Stimulated activated CD4-positive, alpha-beta T cell treated with anti-CD3 and anti-CD28 coated beads, Interleukin-15, amount 100 ng/mL, for 1 hour (primary cell): ENCODE measurements around the gene SUMO3.
A peak's percentile ranks its signal among the peaks of the same experiment; 100 is the strongest.

Experiments used
- DNase-seq, 2 donors: peaks; one replicate each; pipeline ENCODE4 v3.0.0-alpha.2; 2020; ENCODE audit warnings: low read depth in 1 of 2, low spot score in 1 of 2

Gene SUMO3

DNA sequence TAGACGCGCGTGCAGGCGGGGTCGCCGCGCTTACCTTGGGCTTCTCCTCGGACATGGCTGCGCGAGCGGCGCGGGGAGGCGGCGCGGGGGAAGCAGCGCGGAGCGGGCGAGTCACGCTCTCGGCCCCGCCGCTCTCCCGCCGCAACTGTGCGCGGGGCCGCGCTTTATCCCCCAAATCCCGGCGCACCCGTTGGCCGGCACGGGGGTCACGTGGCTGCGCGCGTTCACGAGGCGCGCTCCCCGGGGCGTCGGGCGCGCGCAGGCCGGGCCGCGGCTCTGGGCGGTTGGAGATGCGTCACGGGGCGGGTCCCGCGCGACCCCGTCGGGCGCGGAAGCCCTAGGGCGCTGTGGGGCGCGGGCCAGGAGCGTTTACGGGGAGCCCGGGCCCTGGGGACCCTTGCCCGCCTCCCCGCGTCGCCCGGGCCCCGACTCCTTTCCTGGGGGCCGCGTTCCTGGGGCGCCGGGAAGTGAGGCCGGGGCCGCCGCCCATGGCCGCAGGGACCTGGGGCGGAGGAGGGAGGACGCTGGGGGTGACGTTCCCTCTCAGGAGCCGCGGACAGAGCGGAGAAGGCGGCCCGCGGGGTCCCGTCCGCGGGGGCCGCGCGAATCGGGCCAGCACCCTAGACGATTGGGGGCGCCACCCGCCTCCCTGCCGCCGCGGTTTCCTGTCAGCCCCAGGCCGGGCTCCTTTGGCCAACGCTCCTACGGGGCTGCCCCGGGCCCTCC is at the start of gene SUMO3:
Gene SUMO3 (minus strand): TSS at position 149 of the 726 bp plus-strand sequence. CDS start 94 bp downstream, at position 55.
- peak; percentile 77 to 80 for DNase-seq

DNA sequence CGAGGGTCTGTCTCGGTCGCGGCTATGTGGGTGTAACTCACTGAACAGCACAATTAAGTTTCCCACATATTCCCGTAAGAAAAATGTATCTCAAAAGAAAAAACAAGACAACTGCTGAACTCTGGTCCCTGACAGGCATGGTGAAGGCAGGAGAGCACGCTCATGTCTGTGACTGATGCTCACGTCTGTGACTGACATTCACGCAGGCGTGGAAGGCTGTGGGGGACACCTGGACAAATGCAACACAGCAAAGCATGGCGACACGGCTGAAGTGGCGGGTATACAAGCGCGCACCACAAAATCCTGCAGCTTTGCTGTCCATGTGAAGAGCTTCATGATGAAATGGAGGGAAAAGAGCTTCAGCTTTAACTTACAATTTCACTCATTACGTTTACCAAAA is 49.6 kb upstream of the SUMO3 start:
- DNase-seq = no peak

DNA sequence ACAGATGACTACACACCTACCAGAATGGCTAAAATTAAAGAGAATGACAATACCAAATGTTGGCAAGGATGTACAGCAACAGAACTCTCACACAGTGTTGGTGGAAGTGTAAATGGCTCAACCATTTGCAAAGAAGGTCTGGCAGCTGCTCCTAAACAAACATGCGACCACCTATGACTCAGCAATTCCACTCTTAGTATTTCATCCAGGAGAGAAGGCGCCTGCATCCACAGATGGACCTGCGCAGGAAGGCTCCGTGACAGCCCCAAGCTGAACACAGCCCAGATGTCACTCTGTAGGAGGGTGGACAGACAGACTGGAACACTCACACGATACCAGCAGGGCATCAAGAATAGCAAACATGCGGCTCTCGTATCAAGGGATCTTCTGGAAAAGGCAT is 48.9 kb upstream of the SUMO3 start:
- DNase-seq = no peak

DNA sequence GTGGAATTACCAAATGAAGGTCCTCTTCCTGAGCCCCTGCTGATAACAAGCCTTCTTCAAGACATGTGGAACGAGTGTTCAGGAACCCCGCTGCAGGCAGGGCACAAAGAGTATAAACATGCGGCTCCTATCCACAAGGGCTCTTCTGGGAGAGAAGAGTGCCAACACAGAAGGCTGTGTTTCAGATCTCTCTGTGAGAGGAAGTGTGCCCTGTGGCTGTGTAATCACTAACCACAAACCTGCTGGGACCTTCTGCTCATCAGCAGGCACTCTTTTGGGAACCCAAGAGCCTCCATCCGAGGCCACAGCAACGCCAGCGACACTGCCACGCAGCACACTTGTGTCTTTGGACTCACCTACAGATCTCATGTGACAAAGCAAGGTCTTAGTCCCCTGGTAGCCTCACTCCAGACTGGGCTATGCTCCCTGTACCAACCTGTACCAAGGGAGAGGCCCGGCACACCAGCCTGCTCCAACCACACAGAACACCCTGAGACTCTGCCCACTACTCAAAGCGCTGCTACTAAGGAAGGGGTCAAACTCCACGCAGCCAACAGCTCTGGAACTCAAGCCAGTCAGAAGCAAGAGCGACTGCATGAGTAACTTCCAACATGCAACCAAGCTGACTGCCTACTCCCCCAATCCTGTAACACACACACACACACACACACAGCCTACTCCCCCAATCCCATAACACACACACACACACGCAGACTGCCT is 47.9 kb upstream of the SUMO3 start:
- DNase-seq = no peak

DNA sequence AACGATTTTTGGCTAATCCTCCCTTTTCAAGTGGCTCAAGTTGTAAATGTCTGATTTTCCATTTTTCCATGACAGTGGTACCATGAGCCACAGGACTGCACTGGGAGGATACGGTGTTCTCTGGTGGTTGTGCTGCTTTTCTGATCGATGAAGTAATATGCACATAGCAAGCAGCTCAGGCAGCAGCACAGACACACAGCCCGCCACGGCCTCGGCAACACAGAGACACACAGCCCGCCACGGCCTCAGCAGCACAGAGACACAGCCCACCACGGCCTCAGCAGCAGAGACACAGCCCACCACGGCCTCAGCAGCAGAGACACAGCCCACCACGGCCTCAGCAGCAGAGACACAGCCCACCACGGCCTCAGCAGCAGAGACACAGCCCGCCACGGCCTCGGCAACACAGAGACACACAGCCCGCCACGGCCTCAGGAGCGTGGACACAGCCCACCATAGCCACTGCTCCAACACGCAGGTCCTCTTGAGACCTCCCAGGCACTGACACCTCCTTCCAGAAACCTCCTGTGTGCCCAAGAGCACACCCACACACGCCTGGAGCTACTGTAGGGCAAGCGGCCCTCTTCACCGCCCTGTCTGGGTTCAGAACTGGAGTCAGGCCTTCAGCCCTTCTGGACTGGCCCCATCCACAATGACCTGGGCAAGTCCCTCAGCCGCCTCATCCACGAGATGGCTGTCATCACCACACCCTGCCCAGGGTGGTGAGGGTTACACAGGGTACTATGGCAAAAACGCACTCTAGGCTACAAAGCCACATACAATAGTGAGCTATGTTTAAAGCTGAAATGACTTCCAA is 45.2 kb upstream of the SUMO3 start:
- DNase-seq = no peak

DNA sequence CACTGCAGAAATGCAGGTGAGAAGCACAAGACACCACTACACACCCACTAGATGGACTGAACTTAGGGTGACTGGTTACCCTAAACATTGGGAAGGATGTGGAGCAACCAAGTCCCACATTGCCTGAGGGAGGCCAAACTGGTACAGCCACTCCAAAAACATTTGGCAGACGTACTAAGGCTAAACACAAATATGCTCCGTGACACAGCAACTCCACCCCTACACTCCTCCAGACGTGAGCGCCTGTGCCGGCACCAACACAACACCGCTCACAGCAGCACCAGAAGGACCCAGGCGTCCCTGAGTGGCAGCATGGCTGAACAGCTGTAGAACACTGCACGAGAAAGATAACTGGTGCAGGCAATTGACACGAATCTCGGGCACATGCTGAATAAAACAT is 40.9 kb upstream of the SUMO3 start:
- DNase-seq = no peak

DNA sequence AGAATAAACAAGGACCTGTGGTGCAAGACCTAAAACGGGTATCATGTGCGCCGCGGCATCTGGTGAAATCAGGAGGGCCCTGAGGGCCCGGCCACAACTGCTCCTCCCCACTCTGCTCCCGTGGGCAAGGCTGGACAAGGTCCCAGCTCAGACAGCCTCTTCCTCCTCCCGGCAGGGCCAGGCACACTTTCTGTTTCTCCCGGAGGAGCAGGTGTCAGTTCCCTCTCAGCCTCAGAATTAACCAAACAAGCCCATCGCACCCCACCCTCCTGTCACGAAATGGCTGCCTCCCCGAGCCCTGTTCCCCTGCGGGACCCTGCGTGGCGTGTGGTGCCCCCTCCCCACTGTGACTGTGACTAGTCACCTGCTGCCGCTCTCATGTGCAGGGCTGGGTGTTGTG is 40.4 kb upstream of the SUMO3 start:
- no peak for DNase-seq

DNA sequence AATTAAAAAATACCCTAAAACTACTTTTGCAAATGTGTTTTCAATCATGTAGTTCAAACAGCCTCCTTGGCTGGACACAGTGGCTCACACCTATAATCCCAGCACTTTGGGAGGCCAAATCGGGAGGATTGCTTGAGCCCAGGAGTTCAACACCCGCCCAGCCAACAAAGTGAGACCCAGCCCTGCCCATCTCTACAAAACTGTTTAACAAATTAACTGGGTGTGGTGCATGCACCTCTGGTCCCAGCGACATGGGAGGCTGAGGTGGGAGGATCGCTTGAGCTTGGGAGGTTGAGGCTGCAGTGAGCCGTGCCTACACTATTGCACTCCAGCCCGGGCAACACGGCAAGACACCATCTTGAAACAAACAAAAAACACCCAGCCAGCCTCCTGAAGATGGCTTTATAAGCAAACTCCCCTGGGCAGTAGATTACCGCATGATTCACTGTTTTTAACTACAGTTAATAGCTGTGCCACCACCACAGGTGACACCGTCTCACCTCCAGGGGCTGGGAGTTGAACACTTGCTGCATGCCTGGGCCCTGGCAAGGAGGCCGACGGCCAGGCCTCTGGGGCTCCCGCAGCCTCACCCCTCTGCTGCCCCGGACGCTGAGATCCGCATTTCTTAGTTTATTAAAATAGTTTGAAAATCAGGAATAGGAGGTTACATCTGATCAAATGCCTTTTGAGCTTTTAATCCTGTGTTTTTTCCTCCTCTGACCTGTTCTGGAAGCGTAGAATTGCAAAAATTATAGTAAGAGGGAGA is 39.4 kb upstream of the SUMO3 start:
- DNase-seq = no peak

DNA sequence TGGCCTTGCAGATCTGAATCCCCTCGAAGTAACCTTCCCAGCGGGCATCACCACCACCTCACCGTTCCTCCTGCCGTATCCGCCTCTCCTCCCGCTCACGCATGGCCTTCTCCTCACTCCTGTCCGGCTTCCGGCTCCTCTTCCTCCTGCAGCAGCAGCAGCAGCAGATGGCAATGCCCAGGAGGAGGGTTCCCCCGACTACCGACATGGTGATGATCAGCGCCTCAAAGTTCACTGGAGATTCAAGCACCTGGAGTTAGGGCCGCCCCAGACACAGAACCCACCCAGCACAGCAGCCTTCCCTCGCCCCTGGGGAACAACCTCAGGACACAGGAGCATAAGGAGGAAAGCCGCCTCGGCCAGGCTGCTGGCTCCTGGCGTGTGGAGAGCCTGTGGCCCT is 38.3 kb upstream of the SUMO3 start:
- DNase-seq = no peak

DNA sequence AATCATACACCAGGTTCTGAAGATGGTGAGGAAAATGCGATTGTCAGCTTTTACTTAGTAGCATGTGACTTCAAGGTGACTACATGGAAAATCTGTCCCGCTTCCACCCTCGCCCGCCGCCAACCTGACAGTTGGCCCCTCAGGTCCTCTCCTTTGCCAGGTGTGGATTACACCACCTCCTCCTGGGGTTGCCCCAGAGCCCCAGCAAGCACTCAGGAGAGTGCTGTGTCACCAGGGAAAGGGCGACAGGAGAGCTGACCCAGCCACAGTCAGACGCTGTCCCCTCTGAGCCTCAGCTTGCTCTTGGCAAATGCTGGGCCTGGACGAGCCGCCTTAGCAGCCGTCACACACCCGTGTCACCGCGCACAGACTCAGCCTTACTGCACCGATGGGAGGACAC is 37.7 kb upstream of the SUMO3 start:
- DNase-seq = no peak

DNA sequence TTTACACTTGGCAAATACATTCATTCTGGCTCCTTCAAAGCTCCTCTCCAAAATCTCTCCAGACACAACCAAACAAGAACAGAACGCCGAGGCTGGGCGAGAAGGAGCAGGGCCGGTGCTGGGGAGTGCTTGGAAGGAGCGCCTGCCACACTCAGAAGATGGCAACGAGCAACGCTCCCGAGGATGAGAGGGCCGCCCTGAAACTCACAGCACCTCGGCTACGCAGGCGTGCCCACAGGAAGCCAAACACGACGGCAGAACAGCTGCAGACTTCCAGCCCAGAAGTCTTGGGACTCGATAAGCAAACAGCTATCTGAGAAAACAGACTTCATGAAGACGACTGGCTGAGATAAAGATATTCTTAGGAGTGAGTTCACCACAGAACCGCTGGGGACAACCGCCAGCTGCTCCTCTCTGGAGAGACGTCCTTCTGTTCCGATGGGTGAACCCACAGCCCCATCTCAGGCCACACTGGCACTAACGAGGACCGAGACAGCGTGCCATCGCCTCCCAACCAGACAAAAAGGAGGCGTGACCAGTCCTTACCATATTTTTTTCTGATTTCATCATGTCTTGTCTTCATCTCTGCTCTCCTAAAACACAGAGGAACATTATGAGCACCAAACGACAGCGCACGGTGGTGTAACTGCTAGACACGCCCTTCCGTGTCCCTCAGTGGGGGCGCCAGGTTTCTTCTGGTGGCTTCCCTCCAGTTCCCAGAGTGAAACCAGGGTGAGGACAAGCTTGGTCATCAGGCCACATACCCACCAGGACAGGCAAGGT is 37.0 kb upstream of the SUMO3 start:
- no peak for DNase-seq

DNA sequence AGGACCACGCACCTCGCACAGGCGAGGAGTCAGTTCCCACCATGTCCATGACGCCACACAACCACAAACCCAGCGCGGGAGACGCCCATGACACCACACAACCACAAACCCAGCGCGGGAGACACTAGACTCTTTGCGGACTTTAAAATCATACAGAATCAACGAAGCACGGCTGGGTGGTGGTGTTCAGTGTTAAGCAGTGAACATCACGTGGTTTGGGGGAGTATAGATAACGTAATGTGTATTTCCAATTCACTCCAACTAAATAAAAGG is 36.5 kb upstream of the SUMO3 start:
- no peak for DNase-seq

DNA sequence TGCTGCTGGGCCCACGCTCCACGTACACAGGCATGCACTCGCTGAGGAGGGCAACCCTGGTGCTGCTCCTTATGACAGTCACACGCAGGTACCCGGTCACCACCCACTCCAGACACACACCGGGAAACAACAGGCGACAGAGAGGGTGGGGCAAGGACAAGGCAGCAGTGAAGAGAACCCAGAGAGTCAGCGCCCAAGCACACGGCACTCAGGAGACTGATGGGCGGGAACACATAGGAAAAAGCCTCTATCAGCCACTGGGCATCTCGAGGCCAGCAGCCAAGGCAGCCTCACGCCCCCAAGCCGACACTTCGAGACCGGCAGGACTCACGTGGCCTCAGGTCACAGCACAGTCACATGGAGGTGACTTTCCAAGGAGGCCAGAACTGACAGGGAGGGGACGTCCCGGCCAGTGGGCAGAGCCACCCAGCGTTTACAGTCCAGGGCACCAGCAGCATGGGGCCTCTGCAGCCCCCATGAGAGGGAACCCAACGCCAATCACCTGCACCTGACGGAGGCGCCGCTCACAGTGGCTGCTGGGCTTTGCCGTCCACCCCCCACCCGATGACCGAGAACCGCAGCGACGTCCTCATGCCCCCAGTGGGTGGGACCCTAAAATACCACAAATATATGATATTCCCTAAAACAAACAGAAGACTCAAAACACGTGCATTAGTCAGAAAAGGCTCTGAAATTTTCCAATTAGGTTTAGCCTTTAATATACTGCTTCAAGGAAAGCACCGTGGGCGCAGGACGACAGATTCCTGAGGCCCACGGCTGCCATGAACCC is 35.9 kb upstream of the SUMO3 start:
- no peak for DNase-seq

DNA sequence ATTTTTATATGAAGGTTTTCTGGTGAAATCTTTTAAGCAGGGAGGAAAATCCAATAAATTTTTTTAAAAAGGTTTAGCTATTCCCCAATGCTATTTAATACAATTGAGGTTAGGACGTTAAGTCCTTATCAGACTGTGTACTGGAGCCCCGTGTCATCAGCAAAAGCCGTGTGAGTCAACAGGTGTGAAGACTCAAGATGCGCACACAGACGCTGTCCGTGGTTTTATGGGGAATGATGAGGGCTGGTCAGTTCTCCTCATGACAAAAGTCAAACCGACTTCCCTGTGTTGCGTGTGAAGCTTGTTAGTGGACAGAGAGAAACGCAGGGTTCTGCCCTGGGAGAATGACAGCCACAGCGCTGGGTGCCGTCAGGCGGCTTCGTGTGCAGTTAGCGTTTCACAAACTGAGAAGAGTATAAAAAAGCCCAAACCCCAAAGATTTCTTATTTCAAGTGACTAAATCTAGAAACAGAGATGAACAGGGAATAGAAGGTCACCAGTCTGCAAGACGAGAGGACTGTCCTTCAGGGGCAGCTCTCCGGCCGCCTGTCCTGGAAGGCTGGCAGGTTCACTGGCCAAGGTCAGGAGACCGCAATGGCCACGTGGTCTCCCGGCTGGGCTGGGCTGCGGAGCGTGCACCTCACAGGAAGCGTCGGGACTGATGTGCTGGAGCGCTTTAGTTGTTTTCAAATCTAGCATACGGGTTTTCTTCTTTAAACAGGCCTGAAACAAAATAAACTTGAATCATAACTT is 33.2 kb upstream of the SUMO3 start:
- DNase-seq = no peak

DNA sequence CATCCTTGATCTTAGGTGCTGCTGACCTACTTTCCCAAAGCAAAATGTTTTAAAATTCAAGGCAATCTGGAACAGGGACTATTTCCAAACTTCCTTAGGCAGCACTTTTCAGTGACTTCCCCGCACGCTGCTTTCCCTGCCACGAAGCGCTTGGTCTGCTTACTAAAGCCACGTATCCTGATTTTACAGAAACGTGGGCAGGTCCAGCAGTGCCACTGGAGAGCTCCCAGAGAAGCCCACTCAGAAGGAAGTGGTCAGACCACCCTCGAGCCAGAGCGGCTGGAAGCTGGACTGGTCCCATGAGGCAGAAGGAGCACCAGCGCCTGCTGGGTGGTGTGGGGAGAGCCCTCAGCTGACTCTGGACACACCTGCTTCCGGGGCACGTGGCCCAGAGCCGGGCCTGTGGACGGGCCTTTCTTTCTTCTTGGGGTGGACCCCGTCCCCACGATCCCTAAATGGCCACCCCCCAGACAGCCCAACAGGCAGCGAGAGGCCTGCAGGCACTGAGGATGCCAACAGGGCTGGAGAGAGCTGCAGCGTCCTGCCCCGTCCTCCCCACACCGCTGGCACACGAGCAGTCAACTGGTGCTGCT is 32.4 kb upstream of the SUMO3 start:
- DNase-seq = no peak

DNA sequence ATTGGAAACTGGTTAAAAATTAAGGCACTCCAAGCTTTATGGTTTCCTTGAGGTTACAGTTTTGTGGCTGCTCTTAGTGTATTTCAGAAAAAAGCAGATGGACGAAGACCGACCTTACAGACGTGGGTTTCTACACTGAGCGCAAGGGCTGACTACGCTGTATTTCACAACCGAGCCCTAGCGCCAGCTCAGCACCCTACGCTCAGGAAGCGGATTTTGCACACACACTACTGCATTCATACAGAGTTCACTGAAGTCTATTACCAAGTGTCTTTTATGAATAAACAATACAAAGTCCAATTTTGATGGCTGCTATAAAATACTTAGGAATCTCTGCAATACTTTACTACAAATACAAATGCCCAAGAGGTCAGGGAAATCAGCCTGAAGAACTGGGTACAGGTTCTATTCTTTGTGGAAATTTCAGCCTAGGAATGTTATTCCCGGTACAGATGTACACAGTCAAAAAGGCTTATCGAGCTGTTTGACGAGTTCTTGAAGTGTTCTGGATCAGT is 31.8 kb upstream of the SUMO3 start:
- DNase-seq = no peak

DNA sequence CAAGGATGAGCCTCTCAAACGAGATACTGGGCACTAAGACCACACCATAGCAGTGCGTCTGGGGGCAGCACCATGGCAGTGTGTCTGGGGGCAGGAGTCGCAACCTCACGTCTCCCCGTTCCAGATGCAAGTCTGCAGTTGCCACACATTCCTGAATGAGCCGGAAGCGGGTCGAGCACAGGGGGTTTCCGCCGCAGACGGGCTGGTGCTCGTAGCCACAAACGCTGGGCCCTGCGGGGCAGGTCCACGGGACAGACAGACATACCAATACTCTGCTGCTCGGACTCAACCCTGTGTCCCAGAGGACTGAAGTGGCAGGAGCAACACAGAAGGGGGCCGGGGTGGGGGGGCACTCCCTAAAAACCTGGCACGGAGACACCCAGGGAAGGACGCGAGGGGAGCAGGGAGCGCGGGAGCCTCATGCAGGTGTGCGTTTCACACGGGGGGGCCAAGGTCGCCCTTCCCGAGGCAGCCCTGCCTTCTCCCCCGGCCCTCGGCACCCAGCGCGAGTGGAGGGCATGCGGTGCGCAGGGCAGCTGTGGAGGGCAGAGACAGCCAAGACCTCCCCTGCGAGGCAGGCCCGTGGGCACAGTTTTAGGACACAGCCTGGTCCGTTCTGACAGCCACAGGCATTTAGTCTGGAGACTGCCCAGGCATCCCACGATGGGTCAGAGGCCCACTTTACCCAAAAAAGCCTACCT is 31.1 kb upstream of the SUMO3 start:
- no peak for DNase-seq
